ENCODE measurements around the gene PPIL4. TPM values are rescaled to one million over a fixed set of nuclear protein-coding genes. Genes with fewer than 3 reads are reported as not detected.

The PPIL4 gene
- total and polyA plus RNA-seq, 2 donors (not counting 3 experiments of a cell fraction or from before 2014, with no cell fraction given): 2.2 to 27.8 TPM

DNA sequence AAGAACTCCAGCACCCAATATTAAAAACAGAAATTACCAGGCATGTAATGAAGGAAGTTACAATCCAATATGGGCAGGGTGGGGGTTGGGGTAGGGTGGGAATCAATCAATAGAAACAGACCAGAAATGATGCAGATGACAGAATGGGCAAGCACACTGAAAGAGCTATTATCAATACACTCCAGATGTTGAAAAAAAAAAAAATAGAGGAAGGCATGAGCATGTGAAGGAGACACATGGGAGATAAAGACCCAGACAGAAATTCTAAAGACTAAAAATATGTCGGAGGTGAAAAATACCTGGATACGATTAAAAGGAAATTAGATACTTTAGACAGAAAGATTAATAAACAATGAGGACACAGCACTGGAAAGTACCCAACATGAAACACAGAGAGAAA lies 42.0 kb downstream of the PPIL4 start:
- dilution Hi-C loops (cut with MboI; ENCODE audit: extremely low pct_ligation_motif_present, low sequenced_read_pairs): no loop called here
- intact Hi-C loops (cut with micrococcal nuclease): no loop called here

DNA sequence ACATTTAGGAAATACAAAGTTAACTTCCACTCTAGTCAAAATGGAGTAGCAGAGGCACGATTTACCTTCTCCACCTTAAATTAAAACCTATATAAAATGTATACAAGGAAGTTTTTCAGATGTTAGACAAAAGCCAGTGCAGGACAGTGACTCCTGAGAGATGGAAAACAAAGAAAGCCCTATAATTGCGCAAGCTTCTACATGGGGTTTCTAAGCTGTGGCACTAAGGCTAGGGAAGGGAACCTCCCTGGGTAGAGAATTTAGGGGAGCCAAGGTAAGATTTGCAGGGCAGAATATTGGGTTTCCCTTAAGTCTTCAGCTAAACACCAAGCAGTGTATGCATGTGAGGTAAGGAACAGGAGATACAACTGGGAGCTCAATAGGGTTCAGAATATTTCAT lies 42.6 kb downstream of the PPIL4 start:
- TF ChIP-seq EZH2 (IDR thresholded peaks at IDR 0.05; ENCODE audit: borderline replicate concordance, low read depth, low read length, severe bottlenecking) (no peak), MYC (IDR thresholded peaks at IDR 0.05; ENCODE audit: low read depth, low read length) (no peak), POLR2AphosphoS5 (IDR thresholded peaks at IDR 0.05; ENCODE audit: insufficient read depth, low read depth, low read length) (no peak), FOS (IDR thresholded peaks at IDR 0.05; ENCODE audit: borderline replicate concordance, insufficient read depth, low read length) (no peak), GATA2 (IDR thresholded peaks at IDR 0.05; ENCODE audit: insufficient read depth, insufficient read length, low read depth, low read length) (no peak), POLR2A (IDR thresholded peaks at IDR 0.05; ENCODE audit: low read depth, low read length) (no peak), JUN (IDR thresholded peaks at IDR 0.05; ENCODE audit: borderline replicate concordance, insufficient read depth, insufficient read length, low read depth) (no peak)
- TF ChIP-seq, protein P1, sequence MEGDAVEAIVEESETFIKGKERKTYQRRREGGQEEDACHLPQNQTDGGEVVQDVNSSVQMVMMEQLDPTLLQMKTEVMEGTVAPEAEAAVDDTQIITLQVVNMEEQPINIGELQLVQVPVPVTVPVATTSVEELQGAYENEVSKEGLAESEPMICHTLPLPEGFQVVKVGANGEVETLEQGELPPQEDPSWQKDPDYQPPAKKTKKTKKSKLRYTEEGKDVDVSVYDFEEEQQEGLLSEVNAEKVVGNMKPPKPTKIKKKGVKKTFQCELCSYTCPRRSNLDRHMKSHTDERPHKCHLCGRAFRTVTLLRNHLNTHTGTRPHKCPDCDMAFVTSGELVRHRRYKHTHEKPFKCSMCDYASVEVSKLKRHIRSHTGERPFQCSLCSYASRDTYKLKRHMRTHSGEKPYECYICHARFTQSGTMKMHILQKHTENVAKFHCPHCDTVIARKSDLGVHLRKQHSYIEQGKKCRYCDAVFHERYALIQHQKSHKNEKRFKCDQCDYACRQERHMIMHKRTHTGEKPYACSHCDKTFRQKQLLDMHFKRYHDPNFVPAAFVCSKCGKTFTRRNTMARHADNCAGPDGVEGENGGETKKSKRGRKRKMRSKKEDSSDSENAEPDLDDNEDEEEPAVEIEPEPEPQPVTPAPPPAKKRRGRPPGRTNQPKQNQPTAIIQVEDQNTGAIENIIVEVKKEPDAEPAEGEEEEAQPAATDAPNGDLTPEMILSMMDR (IDR thresholded peaks at IDR 0.05; ENCODE audit: extremely low read depth in 1 of 2, insufficient read depth in 1 of 2, low read depth in 1 of 2, low read length in 2 of 2): no peak
- TF ChIP-seq, protein P2, sequence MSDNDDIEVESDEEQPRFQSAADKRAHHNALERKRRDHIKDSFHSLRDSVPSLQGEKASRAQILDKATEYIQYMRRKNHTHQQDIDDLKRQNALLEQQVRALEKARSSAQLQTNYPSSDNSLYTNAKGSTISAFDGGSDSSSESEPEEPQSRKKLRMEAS (IDR thresholded peaks at IDR 0.05; ENCODE audit: insufficient read depth, insufficient read length): no peak
- no peaks in the 10 kb centered on the region for H4K20me1 ChIP-seq (replicated peaks; ENCODE audit: control insufficient read depth, extremely low read depth, insufficient read depth, low read length)
- intact Hi-C loops (cut with micrococcal nuclease) (no loop called here), dilution Hi-C loops (cut with MboI; ENCODE audit: extremely low pct_ligation_motif_present, low sequenced_read_pairs) (no loop called here)
- no peak overlapping the region for H3K4me3 ChIP-seq (replicated peaks in 1 of 3; ENCODE audit: insufficient read depth in 1 of 3, low read depth in 1 of 3, low read length in 3 of 3)
- FAIRE-seq (no peak), DNase-seq (ENCODE audit: low read depth, low spot score) (no peak)
- no TSS peak for BruUV-seq (replicated peaks)
- no peaks in the 10 kb centered on the region for H3K9me1 ChIP-seq (replicated peaks; ENCODE audit: control insufficient read depth, extremely low read depth, insufficient read depth, low read length)
- no peak overlapping the region for H2AFZ ChIP-seq (ENCODE audit: low read depth, low read length)
- ChIA-PET CTCF (interaction anchor here (1.2 to 2.1 kb wide), 2 partner anchors 14 kb away, joined by 4 to 10 read pairs; no protein-coding TSS in a partner anchor), POLR2A (no interaction called here)
- H3K9ac ChIP-seq (replicated peaks; ENCODE audit: extremely low read depth, insufficient read depth, low read length): no peak overlapping the region
- H3K36me3 ChIP-seq (ENCODE audit: control insufficient read depth in 2 of 2, extremely low read depth in 1 of 2, insufficient read depth in 2 of 2, low read length in 2 of 2): no peaks in the 10 kb centered on the region
- no peak overlapping the region for H3K27ac ChIP-seq (ENCODE audit: insufficient read depth, low read depth, low read length)
- H3K79me2 ChIP-seq (ENCODE audit: control insufficient read depth, insufficient read depth, low read length): no peaks in the 10 kb centered on the region
- no peaks in the 10 kb centered on the region for H3K9me3 ChIP-seq (replicated peaks; ENCODE audit: control insufficient read depth, insufficient read depth, low read length)
- H3K27me3 ChIP-seq (ENCODE audit: control insufficient read depth in 2 of 2, insufficient read depth in 2 of 2, low read length in 2 of 2): no peaks in the 10 kb centered on the region
- no peak overlapping the region for H3K4me2 ChIP-seq (ENCODE audit: insufficient read depth, low read length)
- no peaks in the 10 kb centered on the region for H3K4me1 ChIP-seq (ENCODE audit: control insufficient read depth, extremely low read depth, insufficient read depth, low read length)

More for the DNA sequence above, 42.0 kb downstream of the PPIL4 start:
- TF ChIP-seq, protein P1 (IDR thresholded peaks at IDR 0.05; ENCODE audit: extremely low read depth in 1 of 2, insufficient read depth in 1 of 2, low read depth in 1 of 2, low read length in 2 of 2): no peak
- no peak for TF ChIP-seq EZH2 (IDR thresholded peaks at IDR 0.05; ENCODE audit: borderline replicate concordance, low read depth, low read length, severe bottlenecking)
- Histone ChIP-seq H3K9ac (replicated peaks; ENCODE audit: extremely low read depth, insufficient read depth, low read length) (no peak overlapping the region), H3K79me2 (ENCODE audit: control insufficient read depth, insufficient read depth, low read length) (no peaks in the 10 kb centered on the region), H3K4me1 (ENCODE audit: control insufficient read depth, extremely low read depth, insufficient read depth, low read length) (no peaks in the 10 kb centered on the region), H3K4me3 (replicated peaks in 1 of 3; ENCODE audit: insufficient read depth in 1 of 3, low read depth in 1 of 3, low read length in 3 of 3) (no peak overlapping the region), H3K9me3 (replicated peaks; ENCODE audit: control insufficient read depth, insufficient read depth, low read length) (no peaks in the 10 kb centered on the region), H3K9me1 (replicated peaks; ENCODE audit: control insufficient read depth, extremely low read depth, insufficient read depth, low read length) (no peaks in the 10 kb centered on the region), H4K20me1 (replicated peaks; ENCODE audit: control insufficient read depth, extremely low read depth, insufficient read depth, low read length) (no peaks in the 10 kb centered on the region), H2AFZ (ENCODE audit: low read depth, low read length) (no peak overlapping the region), H3K27ac (ENCODE audit: insufficient read depth, low read depth, low read length) (no peak overlapping the region), H3K36me3 (ENCODE audit: control insufficient read depth in 2 of 2, extremely low read depth in 1 of 2, insufficient read depth in 2 of 2, low read length in 2 of 2) (no peaks in the 10 kb centered on the region), H3K27me3 (ENCODE audit: control insufficient read depth in 2 of 2, insufficient read depth in 2 of 2, low read length in 2 of 2) (no peaks in the 10 kb centered on the region), H3K4me2 (ENCODE audit: insufficient read depth, low read length) (no peak overlapping the region)
- CTCF ChIA-PET: interaction anchor here (2.1 kb wide), 1 partner anchor 13 kb away, joined by 10 read pairs; no protein-coding TSS in a partner anchor
- no TSS peak for BruUV-seq (replicated peaks)
- POLR2A ChIA-PET: no interaction called here
- FAIRE-seq: no peak
- DNase-seq (ENCODE audit: low read depth, low spot score): no peak
